Upper lobe of left lung (tissue), 4 donors: Measurements from ENCODE around the gene ANKRD63.
A peak's percentile ranks its signal among the peaks of the same experiment; 100 is the strongest.

Experiments used
- EP300 ChIP-seq, 4 donors: sonication (generic); formaldehyde crosslinking; IDR thresholded peaks; one replicate each; pipeline ENCODE4 v1.5.1; 2017; ENCODE audit warnings: antibody characterized with exemption in 4 of 4, control low read depth in 2 of 4
- POLR2A ChIP-seq, 4 donors: fragments of 450-650 bp; IDR thresholded peaks; one replicate each; pipeline ENCODE4 v1.5.1; 2016 to 2017; ENCODE audit warnings: antibody characterized with exemption in 4 of 4, mild to moderate bottlenecking in 2 of 4
- POLR2AphosphoS5 ChIP-seq, 2 donors: sonication (generic); formaldehyde crosslinking; IDR thresholded peaks; one replicate each; pipeline ENCODE4 v1.5.1; 2017; ENCODE audit warnings: antibody characterized with exemption in 2 of 2
- TF ChIP-seq, protein P1 (sequence below), 6 experiments: fragments of 450-650 bp in 4 of 6; fragments of 200-600 bp in 2 of 6; sonication (generic) in 2 of 6; IDR thresholded peaks; one replicate each; pipeline ENCODE4 v1.5.1; 2016 to 2019; ENCODE audit warnings: antibody characterized with exemption in 6 of 6

DNA sequence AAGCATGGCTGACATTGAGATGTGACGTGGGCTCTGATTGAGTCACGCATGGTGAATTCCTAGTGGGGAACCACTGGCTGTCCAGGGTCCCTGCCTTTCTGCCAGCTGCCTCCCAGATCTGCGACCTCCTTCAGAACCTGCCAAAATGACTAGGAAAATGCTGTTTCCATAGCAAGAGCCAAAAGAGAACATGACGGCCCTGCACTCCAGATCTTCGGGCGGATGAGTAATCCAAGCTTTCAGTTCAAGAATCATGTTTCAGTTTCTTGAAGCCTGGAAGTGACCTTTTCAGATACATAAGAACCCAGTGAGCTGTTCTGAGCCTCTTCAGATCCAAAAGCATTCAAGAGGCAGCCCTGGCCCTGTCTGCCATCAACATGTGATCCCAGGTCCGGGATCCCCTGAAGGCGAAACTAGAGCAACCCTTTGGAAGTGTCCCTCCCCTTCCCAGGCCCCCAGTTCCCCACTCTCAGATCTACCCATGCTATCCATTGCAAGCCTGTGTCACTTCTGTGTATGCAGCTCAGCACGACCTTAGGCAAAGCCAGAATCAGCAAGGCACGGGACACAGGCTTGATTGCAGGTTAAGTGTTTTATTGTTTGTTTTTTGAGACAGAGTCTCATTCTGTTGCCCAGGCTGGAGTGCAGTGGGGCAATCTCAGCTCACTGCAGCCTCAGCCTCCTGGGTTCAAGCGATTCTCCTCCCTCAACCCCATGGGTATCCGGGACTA lies 19.7 kb downstream of the ANKRD63 start:
- TF ChIP-seq, protein P1, sequence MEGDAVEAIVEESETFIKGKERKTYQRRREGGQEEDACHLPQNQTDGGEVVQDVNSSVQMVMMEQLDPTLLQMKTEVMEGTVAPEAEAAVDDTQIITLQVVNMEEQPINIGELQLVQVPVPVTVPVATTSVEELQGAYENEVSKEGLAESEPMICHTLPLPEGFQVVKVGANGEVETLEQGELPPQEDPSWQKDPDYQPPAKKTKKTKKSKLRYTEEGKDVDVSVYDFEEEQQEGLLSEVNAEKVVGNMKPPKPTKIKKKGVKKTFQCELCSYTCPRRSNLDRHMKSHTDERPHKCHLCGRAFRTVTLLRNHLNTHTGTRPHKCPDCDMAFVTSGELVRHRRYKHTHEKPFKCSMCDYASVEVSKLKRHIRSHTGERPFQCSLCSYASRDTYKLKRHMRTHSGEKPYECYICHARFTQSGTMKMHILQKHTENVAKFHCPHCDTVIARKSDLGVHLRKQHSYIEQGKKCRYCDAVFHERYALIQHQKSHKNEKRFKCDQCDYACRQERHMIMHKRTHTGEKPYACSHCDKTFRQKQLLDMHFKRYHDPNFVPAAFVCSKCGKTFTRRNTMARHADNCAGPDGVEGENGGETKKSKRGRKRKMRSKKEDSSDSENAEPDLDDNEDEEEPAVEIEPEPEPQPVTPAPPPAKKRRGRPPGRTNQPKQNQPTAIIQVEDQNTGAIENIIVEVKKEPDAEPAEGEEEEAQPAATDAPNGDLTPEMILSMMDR (IDR thresholded peaks at IDR 0.05) = no peak
- TF ChIP-seq EP300 (IDR thresholded peaks at IDR 0.05) (peak in 1 of 4 donors; percentile 22), POLR2AphosphoS5 (IDR thresholded peaks at IDR 0.05) (peak in 1 of 2 donors; percentile 42), POLR2A (IDR thresholded peaks at IDR 0.05) (no peak)
